LNCaP clone FGC (cell line): ENCODE data around the gene NFIC.
"Not testable (repeated sequence)": the region's sequence is repeated elsewhere in the genome, so short reads cannot be mapped to it uniquely, and the experiment has no call there.

Experiments used
- DNase-seq: peaks from one replicate; pipeline ENCODE4 v3.0.0-alpha.2; 2011; ENCODE audit warnings: low read depth
- H3K4me3 ChIP-seq: 2 replicates; pipeline ENCODE4 v1.5.1; 2011; ENCODE audit warnings: mild to moderate bottlenecking, low read depth, low read length, control low read depth
- TF ChIP-seq, protein P1 (sequence below): IDR thresholded peaks from 2 replicates; pipeline ENCODE4 v1.5.1; 2012; ENCODE audit warnings: mild to moderate bottlenecking; ENCODE audit not compliant: control insufficient read depth, insufficient read depth; ENCODE audit errors: extremely low read depth

Gene NFIC

DNA sequence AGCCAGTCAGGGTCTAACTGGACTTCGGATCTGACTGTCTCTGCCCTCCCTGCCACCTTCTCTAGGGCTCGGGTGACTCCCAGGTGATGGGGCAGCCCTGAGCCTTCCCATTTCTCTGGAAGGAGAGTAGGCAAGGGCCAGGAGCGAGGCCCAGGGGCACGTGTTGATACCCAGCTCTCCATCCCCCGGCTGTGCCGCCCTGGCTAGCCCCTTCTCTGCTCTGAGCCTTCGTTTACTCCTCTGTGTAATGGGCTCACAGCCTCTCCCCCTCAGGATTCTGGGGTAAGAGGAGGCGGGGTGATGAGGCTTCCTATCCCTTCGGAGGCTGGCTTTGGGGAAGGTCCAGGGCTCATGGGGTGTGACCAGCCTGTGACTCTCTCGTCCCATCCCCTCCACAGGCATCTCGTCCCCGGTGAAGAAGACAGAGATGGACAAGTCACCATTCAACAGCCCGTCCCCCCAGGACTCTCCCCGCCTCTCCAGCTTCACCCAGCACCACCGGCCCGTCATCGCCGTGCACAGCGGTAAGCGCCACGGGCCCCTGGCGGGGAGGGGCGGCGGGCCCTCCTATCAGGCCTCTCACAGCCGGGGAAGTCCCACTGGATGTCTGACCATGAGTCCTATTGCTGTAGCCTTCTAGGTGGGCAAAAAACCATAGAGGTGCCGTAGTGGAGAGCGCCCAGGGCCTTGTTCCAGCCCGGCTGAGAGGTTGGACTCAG lies 82.4 kb downstream of the NFIC start:
- no peak overlapping the region for H3K4me3 ChIP-seq
- DNase-seq, result no peak
- TF ChIP-seq, protein P1, sequence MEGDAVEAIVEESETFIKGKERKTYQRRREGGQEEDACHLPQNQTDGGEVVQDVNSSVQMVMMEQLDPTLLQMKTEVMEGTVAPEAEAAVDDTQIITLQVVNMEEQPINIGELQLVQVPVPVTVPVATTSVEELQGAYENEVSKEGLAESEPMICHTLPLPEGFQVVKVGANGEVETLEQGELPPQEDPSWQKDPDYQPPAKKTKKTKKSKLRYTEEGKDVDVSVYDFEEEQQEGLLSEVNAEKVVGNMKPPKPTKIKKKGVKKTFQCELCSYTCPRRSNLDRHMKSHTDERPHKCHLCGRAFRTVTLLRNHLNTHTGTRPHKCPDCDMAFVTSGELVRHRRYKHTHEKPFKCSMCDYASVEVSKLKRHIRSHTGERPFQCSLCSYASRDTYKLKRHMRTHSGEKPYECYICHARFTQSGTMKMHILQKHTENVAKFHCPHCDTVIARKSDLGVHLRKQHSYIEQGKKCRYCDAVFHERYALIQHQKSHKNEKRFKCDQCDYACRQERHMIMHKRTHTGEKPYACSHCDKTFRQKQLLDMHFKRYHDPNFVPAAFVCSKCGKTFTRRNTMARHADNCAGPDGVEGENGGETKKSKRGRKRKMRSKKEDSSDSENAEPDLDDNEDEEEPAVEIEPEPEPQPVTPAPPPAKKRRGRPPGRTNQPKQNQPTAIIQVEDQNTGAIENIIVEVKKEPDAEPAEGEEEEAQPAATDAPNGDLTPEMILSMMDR, result no peak

- DNase-seq, result no peak
- H3K4me3 ChIP-seq, result no peak overlapping the region
- TF ChIP-seq, protein P1, result no peak
These were observed 84.5 kb downstream of the NFIC start for GRCh38 chr19:3450796-3451411.

DNA sequence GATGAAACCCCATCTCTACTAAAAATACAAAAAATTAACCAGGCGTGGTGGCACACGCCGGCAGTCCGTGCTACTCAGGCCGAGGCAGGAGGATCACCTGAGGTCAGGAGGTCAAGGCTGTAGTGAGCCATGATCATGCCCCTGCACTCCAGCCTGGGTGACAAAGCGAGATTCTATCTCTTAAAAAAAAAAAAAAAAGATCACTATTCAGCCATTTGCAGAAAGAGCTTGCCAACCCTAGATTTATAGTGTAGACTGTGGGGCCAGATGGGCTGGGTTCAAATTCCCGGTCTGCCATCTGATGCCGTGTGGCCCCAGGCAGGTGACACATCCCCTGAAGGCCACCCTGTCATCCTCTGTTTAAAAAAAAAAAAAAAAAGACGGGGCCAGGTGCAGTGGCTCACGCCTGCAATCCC lies 85.1 kb downstream of the NFIC start:
- TF ChIP-seq, protein P1, result no peak
- no peak for DNase-seq
- no peak overlapping the region for H3K4me3 ChIP-seq

GRCh38 chr19:3452171-3452941 lies 86.0 kb downstream of the NFIC start:
- TF ChIP-seq, protein P1, result no peak
- no peak for DNase-seq
- H3K4me3 ChIP-seq, result no peak overlapping the region

- not testable (repeated sequence) for H3K4me3 ChIP-seq, DNase-seq
These were observed 86.5 kb downstream of the NFIC start for GRCh38 chr19:3452942-3453214.

GRCh38 chr19:3453840-3454239 lies 87.5 kb downstream of the NFIC start:
- DNase-seq, result no peak
- H3K4me3 ChIP-seq, result no peak overlapping the region
- TF ChIP-seq, protein P1, result no peak

GRCh38 chr19:3454656-3455392 lies 88.4 kb downstream of the NFIC start:
- no peak overlapping the region for H3K4me3 ChIP-seq
- TF ChIP-seq, protein P1, result no peak
- DNase-seq, result no peak
